Measurements from ENCODE around the gene POLH. TPM values are rescaled to one million over a fixed set of nuclear protein-coding genes. Genes with fewer than 3 reads are reported as not detected.

Gene POLH
- total and polyA plus RNA-seq, 9 of the 15 experiments (the other 6 are each of a cell fraction or from before 2014, with no cell fraction given), result 5.8 to 31.6 (median 20.6) TPM

GRCh38 chr6:43630980-43631619 lies 55.1 kb downstream of the POLH start (continued):
- no peak for TF ChIP-seq TAF9B (IDR thresholded peaks at IDR 0.05; ENCODE audit: partially characterized antibody)
- TF ChIP-seq CBX2 (IDR thresholded peaks at IDR 0.05; ENCODE audit: insufficient read depth, low read length, poor library complexity, severe bottlenecking), result no peak
- no peak for TF ChIP-seq ZNF316 (IDR thresholded peaks at IDR 0.05)
- TF ChIP-seq MXI1 (IDR thresholded peaks at IDR 0.05; ENCODE audit: low read depth, low read length), result no peak; the same call in 1 of the 2 replicates
- peak; percentile 87 for TF ChIP-seq NCOA1 (IDR thresholded peaks at IDR 0.05; ENCODE audit: low read depth)
- TF ChIP-seq EWSR1 (IDR thresholded peaks at IDR 0.05; ENCODE audit: borderline replicate concordance, low read depth, partially characterized antibody), result no peak
- TF ChIP-seq LCOR (CRISPR knock-in tag; IDR thresholded peaks at IDR 0.05), result peak; percentile 77; the same call in 1 of the 2 replicates
- TF ChIP-seq RAD51 (IDR thresholded peaks at IDR 0.05; ENCODE audit: borderline replicate concordance, low read depth), result peak; percentile 69; the same call in 1 of the 2 replicates
- TF ChIP-seq FOXJ3 (CRISPR knock-in tag; IDR thresholded peaks at IDR 0.05), result no peak
- no peak for TF ChIP-seq ZNF699 (CRISPR knock-in tag; IDR thresholded peaks at IDR 0.05; ENCODE audit: insufficient replicate concordance)
- TF ChIP-seq KAT8 (IDR thresholded peaks at IDR 0.05; ENCODE audit: low read depth), result no peak
- TF ChIP-seq KDM5B (IDR thresholded peaks at IDR 0.05; ENCODE audit: insufficient replicate concordance, low read depth, low read length), result peak; percentile 93
- TF ChIP-seq KLF6 (CRISPR knock-in tag; IDR thresholded peaks at IDR 0.05; ENCODE audit: borderline replicate concordance), result peak; percentile 87; the same call in 1 of the 2 replicates
- no peak for TF ChIP-seq XRCC5 (IDR thresholded peaks at IDR 0.05; ENCODE audit: low read depth, low read length)
- TF ChIP-seq FOXA3 (CRISPR knock-in tag; conservative IDR thresholded peaks at IDR 0.05 in 1 of 2, IDR thresholded peaks at IDR 0.05 in 1 of 2), result peak; percentile 26 to 56; a peak in 2 of 4 replicates
- no peak for TF ChIP-seq CHD7 (IDR thresholded peaks at IDR 0.05; ENCODE audit: low read depth, low read length)
- TF ChIP-seq CBX1 (IDR thresholded peaks at IDR 0.05; ENCODE audit: low read depth), result no peak
- no peak for TF ChIP-seq FUS (optimal IDR thresholded peaks at IDR 0.05; ENCODE audit: low read depth, low read length)
